ENCODE results near the gene ATP9B.
A peak's percentile ranks its signal among the peaks of the same experiment; 100 is the strongest.

The ATP9B gene

GRCh38 chr18:79047556-79048244 is 21.5 kb upstream of the ATP9B start:
- Histone ChIP-seq H3K36me3 (no peaks in the 10 kb centered on the region), H3K9ac (no peak overlapping the region), H3K4me1 (peaks cover 0 to 12% (median 0%) of the 10 kb centered on the region in 10 experiments; a peak in 3 of 20 replicates), H3K27me3 (no peaks in the 10 kb centered on the region), H3K27ac (peak overlapping the region in 1 of 11 experiments; percentile 16; a peak in 2 of 22 replicates), H3K4me2 (no peak overlapping the region), H4K20me1 (no peaks in the 10 kb centered on the region), H3K9me3 (replicated peaks in 1 of 11) (peaks cover 0 to 8% (median 0%) of the 10 kb centered on the region in 11 experiments; a peak in 5 of 22 replicates), H3K4me3 (no peak overlapping the region)
- TF ChIP-seq Cebpa-rat (IDR thresholded peaks at IDR 0.05): no peak

GRCh38 chr18:79048245-79048632 is 21.0 kb upstream of the ATP9B start:
- Histone ChIP-seq H3K9me3 (replicated peaks in 1 of 11) (peaks cover 0 to 8% (median 0%) of the 10 kb centered on the region in 11 experiments; a peak in 5 of 22 replicates), H3K36me3 (no peaks in the 10 kb centered on the region), H3K9ac (no peak overlapping the region), H4K20me1 (no peaks in the 10 kb centered on the region), H3K4me2 (no peak overlapping the region), H3K27ac (no peak overlapping the region), H3K4me1 (peaks cover 0 to 12% (median 0%) of the 10 kb centered on the region in 10 experiments; a peak in 3 of 20 replicates), H3K27me3 (no peaks in the 10 kb centered on the region), H3K4me3 (no peak overlapping the region)
- no peak for TF ChIP-seq Cebpa-rat (IDR thresholded peaks at IDR 0.05)

GRCh38 chr18:79049506-79049905 is 19.7 kb upstream of the ATP9B start:
- H3K4me3 ChIP-seq: no peak overlapping the region
- no peak for TF ChIP-seq Cebpa-rat (IDR thresholded peaks at IDR 0.05)
- H3K4me1 ChIP-seq: peaks cover 0 to 12% (median 0%) of the 10 kb centered on the region in 10 experiments; a peak in 3 of 20 replicates

GRCh38 chr18:79050005-79050404 is 19.2 kb upstream of the ATP9B start:
- no peak for TF ChIP-seq Cebpa-rat (IDR thresholded peaks at IDR 0.05)
- no peaks in the 10 kb centered on the region for H3K27me3 ChIP-seq
- no peak overlapping the region for H3K4me3 ChIP-seq
- H3K9ac ChIP-seq: no peak overlapping the region
- H3K9me3 ChIP-seq (replicated peaks in 1 of 11): peaks cover 0 to 8% (median 0%) of the 10 kb centered on the region in 11 experiments; a peak in 5 of 22 replicates
- H4K20me1 ChIP-seq: no peaks in the 10 kb centered on the region
- H3K36me3 ChIP-seq: no peaks in the 10 kb centered on the region
- no peak overlapping the region for H3K4me2 ChIP-seq
- H3K27ac ChIP-seq: no peak overlapping the region
- peaks cover 0 to 12% (median 0%) of the 10 kb centered on the region in 10 experiments; a peak in 3 of 20 replicates for H3K4me1 ChIP-seq

More at GRCh38 chr18:79049506-79049905, 19.7 kb upstream of the ATP9B start:
- H3K9ac ChIP-seq: no peak overlapping the region
- no peaks in the 10 kb centered on the region for H4K20me1 ChIP-seq
- H3K4me2 ChIP-seq: no peak overlapping the region
- no peak overlapping the region for H3K27ac ChIP-seq
- no peaks in the 10 kb centered on the region for H3K36me3 ChIP-seq
- H3K27me3 ChIP-seq: no peaks in the 10 kb centered on the region
- peaks cover 0 to 8% (median 0%) of the 10 kb centered on the region in 11 experiments; a peak in 5 of 22 replicates for H3K9me3 ChIP-seq (replicated peaks in 1 of 11)

- Histone ChIP-seq H3K27me3 (no peaks in the 10 kb centered on the region), H3K9me3 (replicated peaks in 1 of 11) (peaks cover 0 to 12% (median 0%) of the 10 kb centered on the region in 11 experiments; a peak in 3 of 22 replicates), H3K27ac (no peak overlapping the region), H3K4me1 (peaks cover 0 to 7% (median 0%) of the 10 kb centered on the region in 10 experiments; a peak in 1 of 20 replicates), H4K20me1 (no peaks in the 10 kb centered on the region), H3K36me3 (no peaks in the 10 kb centered on the region), H3K4me3 (no peak overlapping the region), H3K4me2 (no peak overlapping the region), H3K9ac (no peak overlapping the region)
- TF ChIP-seq Cebpa-rat (IDR thresholded peaks at IDR 0.05): no peak
Observed at GRCh38 chr18:79056827-79057367, 12.3 kb upstream of the ATP9B start.

GRCh38 chr18:79058007-79058406 is 11.2 kb upstream of the ATP9B start:
- Histone ChIP-seq H3K9me3 (replicated peaks in 1 of 11) (peaks cover 0 to 12% (median 0%) of the 10 kb centered on the region in 11 experiments; a peak in 3 of 22 replicates), H3K27me3 (no peaks in the 10 kb centered on the region), H3K4me1 (peaks cover 0 to 7% (median 0%) of the 10 kb centered on the region in 10 experiments; a peak in 1 of 20 replicates), H4K20me1 (no peaks in the 10 kb centered on the region), H3K4me2 (no peak overlapping the region), H3K36me3 (no peaks in the 10 kb centered on the region), H3K4me3 (no peak overlapping the region), H3K27ac (no peak overlapping the region), H3K9ac (no peak overlapping the region)
- TF ChIP-seq Cebpa-rat (IDR thresholded peaks at IDR 0.05): no peak

- H3K4me1 ChIP-seq: peaks cover 0 to 13% (median 0%) of the 10 kb centered on the region in 10 experiments; a peak in 4 of 20 replicates
Observed at GRCh38 chr18:79062806-79063205, 6.4 kb upstream of the ATP9B start.

GRCh38 chr18:79064228-79064627 is 5.0 kb upstream of the ATP9B start:
- H3K27me3 ChIP-seq: no peaks in the 10 kb centered on the region
- H3K9me3 ChIP-seq (replicated peaks in 1 of 11): peaks cover 14 to 34% (median 30%) of the 10 kb centered on the region in 11 experiments; a peak in 20 of 22 replicates
- no peaks in the 10 kb centered on the region for H4K20me1 ChIP-seq
- no peak overlapping the region for H3K4me3 ChIP-seq
- no peak overlapping the region for H3K9ac ChIP-seq
- no peak overlapping the region for H3K27ac ChIP-seq
- peak overlapping the region in 2 of 11 experiments; percentile 24 to 39; a peak in 3 of 22 replicates for H3K4me2 ChIP-seq
- H3K36me3 ChIP-seq: no peaks in the 10 kb centered on the region
- H3K4me1 ChIP-seq: peaks cover 0 to 13% (median 0%) of the 10 kb centered on the region in 10 experiments; a peak in 5 of 20 replicates
- TF ChIP-seq Cebpa-rat (IDR thresholded peaks at IDR 0.05): no peak

More at GRCh38 chr18:79062806-79063205, 6.4 kb upstream of the ATP9B start:
- Histone ChIP-seq H3K9me3 (replicated peaks in 1 of 11) (peaks cover 10 to 26% (median 22%) of the 10 kb centered on the region in 11 experiments; a peak in 20 of 22 replicates), H3K4me3 (no peak overlapping the region), H3K9ac (no peak overlapping the region), H3K4me2 (no peak overlapping the region), H3K36me3 (no peaks in the 10 kb centered on the region), H3K27me3 (no peaks in the 10 kb centered on the region), H4K20me1 (no peaks in the 10 kb centered on the region), H3K27ac (no peak overlapping the region)
- no peak for TF ChIP-seq Cebpa-rat (IDR thresholded peaks at IDR 0.05)

- no peaks in the 10 kb centered on the region for H3K36me3 ChIP-seq
- no peak overlapping the region for H3K4me3 ChIP-seq
- TF ChIP-seq Cebpa-rat (IDR thresholded peaks at IDR 0.05): no peak
Observed at GRCh38 chr18:79065802-79066201, 3.4 kb upstream of the ATP9B start.

More at GRCh38 chr18:79065802-79066201, 3.4 kb upstream of the ATP9B start:
- Histone ChIP-seq H3K27ac (no peak overlapping the region), H3K4me2 (no peak overlapping the region), H3K9ac (no peak overlapping the region), H3K9me3 (replicated peaks in 1 of 11) (peaks cover 14 to 34% (median 30%) of the 10 kb centered on the region in 11 experiments; a peak in 20 of 22 replicates), H3K4me1 (peaks cover 6 to 22% (median 8%) of the 10 kb centered on the region in 10 experiments; a peak in 19 of 20 replicates), H3K27me3 (no peaks in the 10 kb centered on the region), H4K20me1 (no peaks in the 10 kb centered on the region; a peak in 1 of 22 replicates)
